Heart left ventricle (tissue), 13 donors: ENCODE measurements around the gene ZNF483.

Experiments
- POLR2A ChIP-seq, 2 donors: fragments of 450-650 bp; IDR thresholded peaks; one replicate each; pipeline ENCODE4 v1.6.1; 2017; ENCODE audit warnings: antibody characterized with exemption in 2 of 2, mild to moderate bottlenecking in 2 of 2, moderate library complexity in 2 of 2
- TF ChIP-seq, protein P1 (sequence below), 12 donors: fragments of 200-600 bp; sonication (generic) in 4 of 12; IDR thresholded peaks; one replicate each; pipeline versions ENCODE4 v1.5.0 to v1.8.0; 2018 to 2022; ENCODE audit warnings: antibody characterized with exemption in 12 of 12, mild to moderate bottlenecking in 5 of 12
- donor health status: ischemic (EF 13 %, LVEDD 7.1; RV severe dilation, severe dysfunction).
- donor health status: DM: no; HTN: yes; CAD: no.
- donor health status: DM: no; HTN: no; CAD: no.
- donor health status: ischemic (EF 25% LVEDD 6.9; RV normal size, moderate dysfunction).
- donor health status: ischemic (EF 25% LVEDD 5.7; RV mildly dilated, moderate dysfunction).
- donor health status: ischemic (EF 35%, LVEDD 5.7; RV mildly dilated, moderate dysfunction).
- donor health status: nonischemic (EF 11% LVEDD 7.7; RV severe dilation, severe dysfunction).
- donor health status: DM: yes; HTN: yes; CAD: no.
- donor health status: PGD.
- donor health status: ischemic (EF 29% LVEDD 5.4; RV normal size, mild dysfunction).
- donor health status: nonischemic (EF 23%, LVEDD 6.1; RV moderate dilation, normal function).

DNA sequence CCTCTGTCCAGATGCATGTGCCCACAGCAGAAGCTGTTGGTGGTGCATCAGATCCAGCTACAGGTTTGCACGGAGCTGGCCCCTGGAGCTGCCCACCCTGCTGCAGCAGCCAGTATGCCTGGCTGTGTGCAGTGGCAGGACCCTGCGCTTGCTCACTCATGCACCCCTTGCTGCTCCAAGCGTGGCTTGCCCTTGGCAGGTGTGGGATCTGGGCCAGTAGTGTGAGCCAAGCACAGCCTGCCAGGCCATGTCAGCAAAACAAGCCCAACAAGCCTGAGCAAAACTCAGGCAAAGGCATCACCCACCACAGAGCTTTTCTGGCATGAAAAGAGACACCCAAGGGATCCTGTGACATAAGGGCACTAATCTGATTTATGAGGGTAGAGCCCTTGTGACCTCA, 22.5 kb upstream of the ZNF483 start:
- no peak for TF ChIP-seq POLR2A (IDR thresholded peaks at IDR 0.05)
- TF ChIP-seq, protein P1, sequence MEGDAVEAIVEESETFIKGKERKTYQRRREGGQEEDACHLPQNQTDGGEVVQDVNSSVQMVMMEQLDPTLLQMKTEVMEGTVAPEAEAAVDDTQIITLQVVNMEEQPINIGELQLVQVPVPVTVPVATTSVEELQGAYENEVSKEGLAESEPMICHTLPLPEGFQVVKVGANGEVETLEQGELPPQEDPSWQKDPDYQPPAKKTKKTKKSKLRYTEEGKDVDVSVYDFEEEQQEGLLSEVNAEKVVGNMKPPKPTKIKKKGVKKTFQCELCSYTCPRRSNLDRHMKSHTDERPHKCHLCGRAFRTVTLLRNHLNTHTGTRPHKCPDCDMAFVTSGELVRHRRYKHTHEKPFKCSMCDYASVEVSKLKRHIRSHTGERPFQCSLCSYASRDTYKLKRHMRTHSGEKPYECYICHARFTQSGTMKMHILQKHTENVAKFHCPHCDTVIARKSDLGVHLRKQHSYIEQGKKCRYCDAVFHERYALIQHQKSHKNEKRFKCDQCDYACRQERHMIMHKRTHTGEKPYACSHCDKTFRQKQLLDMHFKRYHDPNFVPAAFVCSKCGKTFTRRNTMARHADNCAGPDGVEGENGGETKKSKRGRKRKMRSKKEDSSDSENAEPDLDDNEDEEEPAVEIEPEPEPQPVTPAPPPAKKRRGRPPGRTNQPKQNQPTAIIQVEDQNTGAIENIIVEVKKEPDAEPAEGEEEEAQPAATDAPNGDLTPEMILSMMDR (IDR thresholded peaks at IDR 0.05) = no peak
